ENCODE results near the gene MADCAM1.

MADCAM1 gene

DNA sequence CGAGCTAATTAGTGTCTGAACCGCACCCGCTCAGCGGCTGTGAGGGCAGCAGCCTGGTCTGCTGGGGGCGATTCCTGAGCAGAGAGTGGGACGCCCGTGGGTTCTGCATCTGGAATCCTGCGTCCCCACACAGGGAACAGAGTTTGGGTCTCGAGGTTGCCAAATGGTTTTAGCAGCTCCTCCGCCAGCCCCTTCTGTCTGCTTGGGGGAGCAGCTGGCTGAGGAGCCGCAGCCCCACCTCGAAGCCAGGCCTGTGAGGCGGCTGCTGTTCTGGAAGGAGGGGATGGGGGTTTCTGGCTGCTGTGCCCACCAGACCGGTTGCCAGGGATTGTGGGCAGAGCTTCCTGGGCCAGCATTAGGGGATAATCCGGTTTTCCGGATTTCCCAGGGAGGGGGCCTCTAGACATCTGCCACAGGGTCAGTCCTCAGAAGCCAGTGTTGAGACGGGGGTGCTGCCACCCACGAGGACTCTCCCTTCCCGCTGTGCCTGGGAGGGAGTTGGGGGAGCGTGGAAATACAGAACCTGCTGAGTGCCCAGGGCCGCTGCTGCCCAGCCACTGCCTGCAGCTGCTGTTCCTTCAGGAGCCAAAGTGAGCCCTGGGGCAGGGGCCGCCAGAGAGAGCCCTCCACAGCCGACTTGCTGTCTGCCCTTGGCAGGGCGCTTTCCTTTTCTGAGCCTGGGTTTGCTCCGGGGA is 37.2 kb downstream of the MADCAM1 start:
- DNase-seq, result no peak

- no peak for DNase-seq
Observed at GRCh38 chr19:534088-534487, 37.8 kb downstream of the MADCAM1 start.

DNA sequence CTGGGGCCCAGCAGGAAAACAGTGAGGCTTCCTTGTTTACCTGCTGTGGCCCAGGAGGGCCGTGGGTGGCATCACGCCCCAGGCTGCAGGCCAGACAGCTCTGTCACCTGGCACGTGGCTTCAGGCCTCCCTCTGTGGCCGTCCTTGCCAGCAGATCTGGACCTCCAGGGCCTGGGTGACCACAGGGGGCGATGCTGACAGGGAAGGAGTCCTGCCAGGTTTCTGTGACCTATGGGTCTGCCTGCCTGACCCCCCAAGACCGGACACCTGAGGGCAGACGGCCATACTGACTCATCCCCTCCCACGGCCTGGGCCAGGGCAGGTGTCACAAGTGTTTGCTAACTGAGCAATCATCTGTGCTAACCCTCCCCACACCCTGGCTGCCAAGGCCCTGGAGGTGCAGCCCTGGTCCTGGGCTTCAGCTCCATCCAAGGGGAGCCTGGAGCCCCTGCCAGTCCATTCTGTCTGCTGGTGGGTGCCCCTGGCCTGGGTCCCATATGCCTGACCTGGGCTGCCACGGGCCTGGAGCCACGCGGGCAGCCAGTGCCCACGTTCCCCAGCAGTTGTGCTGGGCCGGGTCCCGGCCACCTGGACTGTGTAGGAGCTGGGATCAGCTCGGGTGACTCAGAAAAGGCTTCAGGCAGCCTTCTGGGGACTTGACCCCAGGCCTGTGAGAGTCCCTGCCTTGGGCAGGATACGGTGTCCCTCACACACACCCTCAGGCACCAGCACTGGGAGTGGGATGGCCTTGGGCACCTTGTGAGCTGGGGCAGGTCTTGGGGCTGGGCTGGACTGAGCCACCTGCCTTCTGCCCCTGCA is 38.9 kb downstream of the MADCAM1 start:
- DNase-seq, result no peak

DNA sequence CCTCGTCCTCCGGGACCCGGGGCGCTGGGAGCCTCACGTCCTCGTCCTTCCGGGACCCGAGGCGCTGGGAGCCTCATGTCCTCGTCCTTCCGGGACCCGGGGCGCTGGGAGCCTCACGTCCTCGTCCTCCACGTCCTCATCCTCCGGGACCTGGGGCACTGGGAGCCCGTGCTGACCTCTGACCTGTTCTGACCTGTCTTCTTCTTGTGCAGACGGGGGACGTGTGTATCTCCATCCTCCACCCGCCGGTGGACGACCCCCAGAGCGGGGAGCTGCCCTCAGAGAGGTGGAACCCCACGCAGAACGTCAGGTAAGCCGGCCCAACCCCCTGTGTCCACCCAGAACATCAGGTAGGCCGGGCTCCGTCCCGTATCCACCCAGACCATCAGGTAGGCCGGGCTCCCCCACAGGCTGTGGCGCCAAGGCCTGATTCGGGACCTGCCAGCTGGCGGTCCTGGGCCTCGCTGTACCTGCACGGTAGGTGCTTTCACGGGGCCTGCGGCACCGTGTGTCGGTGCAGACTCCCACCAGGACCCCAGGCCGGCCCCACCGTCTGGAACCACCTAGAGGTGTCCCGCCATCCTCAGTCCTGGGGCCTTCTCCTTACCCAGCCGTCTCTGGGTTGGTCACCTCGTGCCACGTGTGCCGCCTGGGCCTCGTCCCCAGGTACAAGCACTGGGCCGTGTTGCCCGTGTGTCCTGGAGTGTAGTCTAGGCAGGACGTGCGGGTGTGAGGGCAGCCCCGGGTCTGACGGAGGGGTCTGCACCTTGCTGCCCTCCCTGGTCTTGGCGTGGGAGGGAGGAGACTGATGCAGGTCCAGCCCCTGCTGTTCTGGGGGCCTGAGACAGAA is 40.0 kb downstream of the MADCAM1 start:
- DNase-seq, result no peak

- no peak for DNase-seq
Observed at GRCh38 chr19:536881-537404, 40.7 kb downstream of the MADCAM1 start.

GRCh38 chr19:538641-539428 is 42.5 kb downstream of the MADCAM1 start:
- no peak for DNase-seq

DNA sequence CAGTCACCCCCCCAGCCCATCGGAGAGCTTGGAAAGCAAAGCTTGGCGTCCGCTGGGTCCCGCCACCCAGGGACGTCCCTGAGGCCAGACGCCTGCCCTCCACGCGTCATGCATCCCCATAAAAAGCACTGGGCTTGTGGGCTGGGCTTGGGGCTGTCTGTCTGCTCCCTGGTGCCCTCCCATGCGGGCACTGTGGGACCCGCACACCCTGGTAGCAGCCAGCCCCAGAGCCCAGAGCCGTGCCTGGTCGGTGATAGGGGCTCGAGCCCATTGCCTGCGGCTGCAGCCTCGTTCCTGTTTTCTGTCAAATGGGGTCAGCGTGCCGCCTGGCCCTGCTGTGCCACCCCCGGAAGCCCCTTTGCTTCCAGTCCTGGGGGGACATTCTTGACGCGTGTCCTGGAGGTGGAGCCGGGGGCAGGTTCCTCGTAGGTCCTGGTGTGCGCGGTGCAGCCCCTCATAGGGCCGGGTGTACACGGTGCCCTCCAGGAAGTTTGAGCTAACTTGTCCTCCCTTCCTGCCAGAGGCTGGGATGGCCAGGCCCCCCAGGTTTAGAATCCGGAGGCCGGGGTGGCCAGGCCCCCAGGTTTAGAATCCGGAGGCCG is 43.2 kb downstream of the MADCAM1 start:
- no peak for DNase-seq

DNA sequence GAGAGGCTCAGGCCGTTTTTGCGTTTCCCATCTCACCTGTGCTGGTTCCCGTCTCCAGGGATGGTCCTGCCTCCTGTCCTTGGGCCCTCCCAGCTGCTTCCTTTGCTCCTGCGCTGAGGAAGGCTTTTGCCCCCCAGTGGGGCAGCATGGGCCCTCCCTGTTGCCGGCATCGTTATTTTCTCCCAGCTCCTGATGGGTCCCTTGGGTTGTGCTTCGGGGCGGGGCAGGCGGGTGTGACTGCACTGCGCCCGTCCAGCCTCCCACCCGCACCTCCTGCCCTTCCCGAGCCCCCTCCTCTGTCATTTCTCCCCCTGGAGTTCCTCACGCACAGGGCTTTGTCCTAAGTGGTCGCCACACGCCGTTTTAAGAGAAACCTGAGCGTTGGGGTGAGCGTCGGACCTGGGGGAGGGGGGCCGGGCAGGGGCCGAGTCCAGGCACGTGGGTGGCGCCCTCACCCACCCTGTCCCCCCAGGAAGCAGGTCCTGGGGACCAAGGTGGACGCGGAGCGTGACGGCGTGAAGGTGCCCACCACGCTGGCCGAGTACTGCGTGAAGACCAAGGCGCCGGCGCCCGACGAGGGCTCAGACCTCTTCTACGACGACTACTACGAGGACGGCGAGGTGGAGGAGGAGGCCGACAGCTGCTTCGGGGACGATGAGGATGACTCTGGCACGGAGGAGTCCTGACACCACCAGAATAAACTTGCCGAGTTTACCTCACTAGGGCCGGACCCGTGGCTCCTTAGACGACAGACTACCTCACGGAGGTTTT is 44.8 kb downstream of the MADCAM1 start:
- no peak for DNase-seq

DNA sequence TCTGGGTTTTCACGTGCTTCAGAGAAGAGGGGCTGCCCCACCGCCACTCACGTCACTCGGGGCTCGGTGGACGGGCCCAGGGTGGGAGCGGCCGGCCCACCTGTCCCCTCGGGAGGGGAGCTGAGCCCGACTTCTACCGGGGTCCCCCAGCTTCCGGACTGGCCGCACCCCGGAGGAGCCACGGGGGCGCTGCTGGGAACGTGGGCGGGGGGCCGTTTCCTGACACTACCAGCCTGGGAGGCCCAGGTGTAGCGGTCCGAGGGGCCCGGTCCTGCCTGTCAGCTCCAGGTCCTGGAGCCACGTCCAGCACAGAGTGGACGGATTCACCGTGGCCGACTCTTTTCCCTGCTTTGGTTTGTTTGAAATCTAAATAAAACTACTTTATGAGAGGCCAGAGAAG is 45.4 kb downstream of the MADCAM1 start:
- DNase-seq, result no peak

- DNase-seq, result no peak
Observed at GRCh38 chr19:542173-542866, 46.0 kb downstream of the MADCAM1 start.

DNA sequence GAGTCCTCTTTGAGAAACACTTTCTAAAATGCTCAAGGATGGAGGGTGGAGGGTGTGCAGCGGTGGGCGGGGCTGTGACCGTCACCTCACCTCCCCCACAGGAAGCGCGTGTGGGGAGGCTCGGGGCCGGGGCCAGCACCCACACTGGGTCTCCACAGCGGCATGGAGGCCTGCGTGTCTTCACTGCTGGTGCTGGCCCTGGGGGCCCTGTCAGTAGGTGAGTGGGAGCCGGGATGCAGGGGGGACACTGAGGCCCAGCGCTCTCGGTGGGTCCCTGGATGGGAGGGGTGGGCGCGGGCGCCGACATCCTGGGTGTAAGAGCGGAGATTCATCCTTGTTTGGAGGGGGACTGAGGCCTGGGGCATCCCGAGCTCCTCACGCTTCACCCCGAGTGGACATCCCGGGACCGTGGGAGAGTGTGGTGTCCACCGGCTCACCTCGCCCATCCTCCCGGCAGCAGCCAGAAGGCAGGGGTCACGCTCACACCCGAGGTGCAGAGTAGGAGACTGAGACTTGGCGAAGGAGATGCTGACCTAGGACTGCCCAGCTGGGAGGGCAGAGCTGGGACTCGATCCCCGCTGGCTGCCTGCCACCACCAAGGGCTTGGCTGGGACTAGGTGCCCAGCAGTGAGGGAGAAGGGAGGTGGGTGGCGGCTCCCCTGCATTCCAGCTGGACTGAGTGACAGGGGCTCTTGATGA is 47.8 kb downstream of the MADCAM1 start, which contains the start of gene GZMM:
Gene GZMM, plus strand, starts transcription at position 144 of the 699 bp plus-strand sequence. Its CDS starts 19 bp downstream, at position 163.
- DNase-seq, result no peak

GRCh38 chr19:547117-547516 is 50.8 kb downstream of the MADCAM1 start:
- no peak for DNase-seq

- DNase-seq, result peak; percentile 60
Observed at GRCh38 chr19:547836-548720, 51.8 kb downstream of the MADCAM1 start.

- DNase-seq, result no peak
Observed at GRCh38 chr19:548886-549830, 52.9 kb downstream of the MADCAM1 start.

- DNase-seq, result no peak
Observed at GRCh38 chr19:554817-555216, 58.5 kb downstream of the MADCAM1 start.

All from RPMI8226 (cell line).